ENCODE measurements around the gene IL21.
"Not testable (repeated sequence)": the region's sequence is repeated elsewhere in the genome, so short reads cannot be mapped to it uniquely, and the experiment has no call there.

The IL21 gene

GRCh38 chr4:122621016-122621507 is at the start of gene IL21:
IL21 (minus strand) TSS chr4:122621066; CDS start chr4:122621011, 55 bp downstream.
- no peak for DNase-seq

DNA sequence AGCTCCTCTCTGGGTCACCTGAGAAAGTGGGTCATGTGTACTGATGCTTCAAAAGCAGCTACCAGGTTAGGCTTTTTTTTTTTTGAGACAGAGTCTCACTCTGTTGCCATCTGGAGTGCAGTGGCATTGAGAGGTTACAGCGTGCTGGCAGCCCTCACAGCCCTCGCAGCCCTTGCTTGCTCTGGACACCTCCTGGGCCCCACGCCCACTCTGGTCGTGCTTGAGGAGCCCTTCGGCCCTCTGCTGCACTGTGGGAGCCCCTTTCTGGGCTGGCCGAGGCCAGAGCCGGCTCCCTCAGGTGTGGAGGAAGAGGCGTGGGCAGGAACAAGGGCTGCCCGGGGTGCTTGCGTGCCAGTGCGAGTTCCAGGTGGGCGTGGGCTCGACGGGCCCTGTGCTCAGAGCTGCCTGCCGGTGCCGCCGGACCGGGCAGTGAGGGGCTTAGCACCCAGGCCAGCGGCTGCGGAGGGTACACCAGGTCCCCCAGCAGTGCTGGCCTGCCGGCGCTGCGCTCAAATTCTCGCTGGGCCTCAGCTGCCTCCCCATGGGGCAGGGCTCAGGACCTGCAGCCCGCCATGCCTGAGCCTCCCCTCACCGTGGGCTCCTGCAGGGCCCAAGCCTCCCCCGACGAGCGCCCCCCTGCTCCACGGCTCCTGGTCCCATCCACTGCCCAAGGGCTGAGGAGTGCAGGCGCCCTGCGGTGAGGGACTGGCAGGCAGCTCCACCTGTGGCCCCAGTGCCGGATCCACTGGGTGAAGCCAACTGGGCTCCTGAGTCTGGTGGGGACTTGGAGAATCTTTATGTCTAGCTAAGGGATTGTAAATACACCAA is 49.3 kb upstream of the IL21 start:
- no peak for DNase-seq

DNA sequence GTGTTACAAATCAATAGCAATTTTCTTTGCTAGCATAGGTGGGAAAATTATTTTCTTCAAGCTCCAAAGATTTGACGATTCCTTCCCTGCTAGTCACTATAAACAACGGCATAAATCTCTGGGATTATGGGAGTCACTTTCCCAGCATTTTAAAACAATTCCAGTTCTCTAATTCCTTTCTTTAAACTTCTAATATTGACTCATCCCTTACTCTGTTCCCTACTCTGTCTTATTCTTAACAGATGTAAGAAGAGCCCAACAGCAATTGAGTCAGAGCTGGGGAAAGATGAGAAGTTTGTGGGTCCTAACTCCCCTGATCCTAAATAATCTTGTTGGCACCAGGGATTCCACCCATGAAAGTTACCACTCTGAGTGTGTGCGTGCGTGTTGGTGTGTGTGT is 47.4 kb upstream of the IL21 start:
- DNase-seq = no peak

DNA sequence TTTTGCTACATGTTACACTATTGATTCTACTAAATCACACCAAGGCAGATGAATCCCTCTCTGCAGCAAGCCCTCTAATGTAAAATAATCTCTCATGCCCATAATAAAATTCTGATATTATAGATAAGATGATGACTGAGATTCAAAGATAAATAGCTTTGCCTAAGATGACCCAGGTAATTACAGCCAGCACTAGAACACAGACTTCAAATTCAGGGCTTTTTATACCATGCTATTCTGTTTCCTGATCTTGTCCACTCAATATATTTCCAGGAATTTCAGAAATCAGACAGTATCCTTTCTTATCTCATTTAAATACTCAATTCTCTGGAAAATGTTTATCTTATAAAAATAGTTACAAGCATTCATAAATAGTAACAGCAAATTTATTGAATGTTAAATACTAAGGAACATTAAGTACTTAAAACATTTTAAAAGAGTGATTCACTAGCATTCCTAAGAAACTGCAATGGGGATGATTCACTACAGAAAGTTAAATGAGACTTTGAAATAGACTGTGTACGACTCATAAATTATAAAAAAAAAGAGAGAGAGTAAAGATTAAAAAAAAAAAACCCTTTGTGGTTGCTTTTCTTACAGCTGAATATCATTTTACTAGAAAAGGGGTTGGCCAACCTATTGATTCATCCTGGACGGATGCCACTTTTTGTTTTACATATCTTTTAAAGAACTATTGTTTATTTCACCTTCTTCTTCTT is 45.8 kb upstream of the IL21 start:
- no peak for DNase-seq

GRCh38 chr4:122665161-122665929 is 44.5 kb upstream of the IL21 start:
- no peak for DNase-seq

DNA sequence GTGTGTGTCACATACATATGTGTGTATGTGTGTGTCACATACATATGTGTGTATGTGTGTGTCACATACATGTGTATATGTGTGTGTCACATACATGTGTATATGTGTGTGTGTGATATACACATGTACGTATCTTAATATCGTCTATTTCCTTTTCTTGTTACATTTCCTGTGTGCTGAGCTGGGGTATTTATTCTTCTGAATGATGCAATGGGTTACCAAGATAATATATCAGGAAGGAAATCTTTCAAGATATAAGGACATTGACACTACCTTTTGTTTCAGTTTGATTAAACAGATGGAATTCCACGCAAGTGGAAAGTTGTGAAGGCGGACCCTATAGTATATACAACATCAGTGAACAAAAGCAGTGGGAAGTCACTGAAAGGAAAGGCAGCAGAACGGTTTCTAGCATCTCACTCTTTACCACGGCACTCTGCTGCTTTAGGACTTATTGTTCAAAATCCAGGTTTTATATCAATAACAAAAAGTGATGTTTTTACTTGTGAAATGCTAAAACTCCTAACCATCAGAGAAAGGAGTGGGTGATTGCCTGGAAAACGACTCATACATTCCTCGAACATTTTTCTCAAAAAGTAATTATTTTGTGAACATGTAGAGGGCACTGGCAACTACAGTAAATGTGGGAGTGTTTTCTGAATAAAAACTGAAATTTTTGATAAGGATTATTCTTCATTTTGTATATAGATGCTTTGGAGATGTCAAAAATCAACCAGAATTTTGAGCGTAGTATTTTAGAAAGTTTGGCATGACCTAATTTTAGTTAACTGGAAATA is 43.1 kb upstream of the IL21 start:
- DNase-seq = no peak

DNA sequence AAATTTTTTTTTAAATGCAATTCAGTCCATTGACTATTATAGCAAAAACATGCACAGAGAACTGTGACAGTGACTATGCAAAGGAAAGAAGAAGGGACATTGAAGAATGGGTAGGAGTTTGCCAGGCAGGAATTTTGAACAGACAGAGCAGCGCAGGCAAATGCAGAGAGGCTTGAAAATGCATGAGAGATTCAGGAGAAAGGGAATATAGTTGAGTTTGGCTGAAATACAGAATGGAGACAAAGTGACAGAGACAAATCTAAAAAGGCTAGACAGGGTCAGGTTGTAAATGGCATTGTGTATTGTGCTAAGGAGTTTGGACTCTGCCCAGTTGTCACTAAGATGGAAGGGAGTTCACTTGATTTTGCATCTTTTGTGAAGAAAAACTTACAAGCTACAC is 42.4 kb upstream of the IL21 start:
- DNase-seq = no peak

DNA sequence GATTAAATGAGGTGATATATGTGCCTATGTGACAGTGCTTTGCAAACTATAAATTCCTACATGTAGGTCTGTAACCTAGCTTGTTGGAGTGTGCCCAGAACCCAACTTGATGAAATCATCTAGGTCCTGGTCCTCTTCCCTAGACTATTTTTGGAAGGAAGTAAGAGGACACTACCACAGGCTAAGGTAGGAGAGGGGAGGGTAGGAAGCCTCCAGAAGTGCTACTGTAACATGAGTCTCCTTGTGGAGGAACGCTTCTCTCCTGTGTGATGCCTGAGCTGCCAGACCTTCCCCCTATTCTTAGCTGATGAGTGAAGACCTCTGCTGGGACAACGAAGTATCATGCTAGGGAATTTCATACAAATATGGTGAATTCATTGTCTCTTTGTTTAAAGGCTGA is 41.8 kb upstream of the IL21 start:
- DNase-seq = no peak

DNA sequence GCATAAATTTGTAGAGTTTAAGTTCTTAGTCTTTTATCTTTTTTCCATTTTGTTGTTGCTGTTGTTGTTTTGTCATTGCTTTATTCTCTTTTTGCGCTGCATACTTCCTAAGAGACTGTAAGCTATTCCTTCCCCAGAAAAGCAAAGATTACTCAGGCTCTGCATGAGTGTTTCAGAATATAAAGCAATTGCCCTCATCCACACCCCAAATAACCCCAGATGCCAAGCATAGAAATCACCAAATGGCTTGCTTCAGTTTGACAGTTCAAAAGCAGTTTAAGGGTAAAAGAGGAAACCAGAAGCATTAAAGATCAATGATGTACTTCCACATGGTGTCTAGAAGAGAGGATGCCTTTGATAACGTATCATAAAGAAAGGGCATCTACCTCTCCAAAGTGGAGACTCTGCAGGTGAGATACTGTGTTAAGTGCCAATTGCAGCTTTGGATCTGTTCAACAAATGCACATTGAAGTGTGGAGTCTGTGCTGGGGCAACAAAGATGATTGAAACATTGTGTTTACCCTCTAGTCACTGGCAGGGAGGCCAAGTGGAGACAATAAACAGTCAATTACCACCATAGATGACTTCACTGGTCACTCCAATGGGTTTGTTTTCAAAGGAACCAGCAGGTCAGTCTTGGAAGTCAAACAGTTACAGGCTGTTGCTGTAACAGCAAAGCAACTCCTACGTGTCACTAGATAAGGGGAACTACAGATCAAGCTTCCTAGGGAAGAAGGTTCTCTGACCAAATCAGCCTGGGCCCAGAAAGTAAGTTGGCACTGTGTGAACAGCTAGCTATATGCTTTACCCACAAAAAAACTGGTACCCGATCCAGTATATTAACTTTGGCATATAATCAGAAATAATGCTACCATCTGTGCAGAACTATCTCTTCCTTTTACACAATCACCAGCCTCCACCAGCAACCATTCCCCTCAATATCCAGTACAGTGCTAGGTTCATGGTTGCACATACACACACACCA is 40.6 kb upstream of the IL21 start:
- no peak for DNase-seq

DNA sequence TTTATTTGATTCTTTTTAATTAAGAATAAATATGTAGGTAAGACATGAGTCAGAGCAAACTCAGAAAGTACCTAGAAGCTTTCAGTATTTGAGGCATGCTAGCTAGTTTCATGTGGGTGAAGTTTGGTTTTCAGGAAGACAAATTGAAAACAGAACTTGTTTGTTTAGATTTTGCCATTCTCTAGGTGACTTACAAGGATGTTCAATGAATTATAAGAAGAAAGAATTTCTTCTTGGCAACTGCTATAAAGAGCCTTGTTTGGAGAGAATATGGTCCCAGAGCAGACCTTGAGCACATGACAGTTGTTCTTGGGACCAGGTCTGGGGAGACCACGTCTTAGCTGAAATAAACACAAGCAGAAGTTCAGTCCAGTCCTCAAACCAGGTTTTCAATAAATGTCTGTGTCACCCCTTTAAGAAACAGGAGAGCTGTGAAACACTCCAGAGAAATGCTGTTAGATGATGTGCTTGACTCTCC is 38.0 kb upstream of the IL21 start:
- DNase-seq = no peak

DNA sequence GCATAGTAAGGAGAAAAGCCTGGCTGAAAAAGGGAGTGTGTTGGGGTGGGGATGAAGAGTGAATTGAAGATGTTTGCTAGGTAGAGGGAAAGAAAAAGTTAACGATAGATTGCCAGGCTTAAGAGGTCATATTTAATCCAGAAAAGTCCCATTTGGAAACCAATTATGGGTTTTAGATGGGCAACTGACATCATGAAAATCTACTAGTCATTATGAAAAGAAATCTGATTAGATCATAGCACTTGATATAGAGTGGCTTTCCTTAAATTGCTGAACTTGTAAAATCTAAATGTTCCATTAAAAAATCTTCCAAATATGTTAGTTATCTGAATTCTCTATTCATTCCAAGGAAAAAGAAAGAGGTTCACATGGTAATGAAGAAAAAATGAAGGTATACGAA is 37.5 kb upstream of the IL21 start:
- no peak for DNase-seq

- no peak for DNase-seq
These were observed 36.7 kb upstream of the IL21 start for GRCh38 chr4:122657553-122657952.

GRCh38 chr4:122656583-122656982 is 35.7 kb upstream of the IL21 start:
- not testable (repeated sequence) for DNase-seq

GRCh38 chr4:122652379-122652778 is 31.5 kb upstream of the IL21 start:
- DNase-seq = no peak

DNA sequence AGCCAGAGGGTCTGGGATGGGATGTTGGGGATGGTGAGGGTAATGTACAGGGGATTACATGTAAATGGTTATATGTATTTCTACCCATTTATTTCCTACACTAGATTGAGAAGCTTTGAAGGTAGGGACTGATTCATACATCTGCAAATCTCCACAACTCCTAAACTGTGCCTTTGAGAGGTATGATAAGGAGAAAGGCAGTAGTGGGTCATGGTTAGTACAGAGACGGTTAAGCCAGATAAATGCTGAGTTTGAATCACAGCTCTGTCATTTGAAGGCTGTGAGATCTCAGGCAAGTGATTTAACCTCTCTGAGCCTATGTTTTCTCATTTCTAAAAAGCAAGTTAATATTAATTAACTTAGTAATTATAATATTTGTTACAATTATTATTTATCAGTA is 29.3 kb upstream of the IL21 start:
- no peak for DNase-seq

GRCh38 chr4:122647656-122648055 is 26.8 kb upstream of the IL21 start:
- no peak for DNase-seq

- no peak for DNase-seq
These were observed 22.4 kb upstream of the IL21 start for GRCh38 chr4:122643257-122643656.

DNA sequence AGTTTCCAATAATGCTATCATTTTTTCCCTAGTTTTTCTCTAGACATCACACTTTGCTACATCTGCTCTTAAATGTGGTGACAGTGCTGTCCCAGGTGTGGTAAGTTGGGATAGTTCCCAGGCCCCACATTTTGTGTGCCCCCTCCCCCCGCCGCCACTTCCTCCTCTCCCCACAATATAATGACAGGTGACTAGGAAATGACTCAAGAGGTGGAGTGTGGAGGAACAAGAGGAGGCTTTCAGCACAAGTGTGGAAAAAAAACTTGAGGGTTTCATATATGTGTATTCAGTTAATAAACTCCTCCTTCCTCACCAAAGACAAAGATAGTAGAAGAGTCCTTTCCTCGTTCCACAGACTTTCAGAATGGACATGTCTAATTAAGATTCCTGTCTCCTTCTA is 18.3 kb upstream of the IL21 start:
- DNase-seq = no peak

DNA sequence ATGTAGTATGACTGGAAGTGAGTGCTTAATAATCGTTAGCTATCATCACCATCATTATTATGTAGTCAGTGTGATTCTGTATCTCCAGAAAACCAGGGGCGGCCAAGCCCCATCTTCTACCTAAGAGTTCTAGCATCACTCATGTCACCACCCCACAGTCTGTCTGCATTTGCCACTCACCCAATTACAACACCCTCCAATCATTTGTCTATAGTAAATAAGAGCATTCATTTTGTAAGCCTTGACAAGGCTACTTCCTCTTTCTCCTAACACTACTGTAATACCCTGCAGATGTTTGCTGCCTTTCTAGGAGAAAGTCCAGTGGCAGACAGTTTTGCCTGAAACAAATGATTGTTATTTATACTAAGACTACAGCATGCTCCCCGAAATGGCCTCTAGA is 15.8 kb upstream of the IL21 start:
- DNase-seq = no peak

DNA sequence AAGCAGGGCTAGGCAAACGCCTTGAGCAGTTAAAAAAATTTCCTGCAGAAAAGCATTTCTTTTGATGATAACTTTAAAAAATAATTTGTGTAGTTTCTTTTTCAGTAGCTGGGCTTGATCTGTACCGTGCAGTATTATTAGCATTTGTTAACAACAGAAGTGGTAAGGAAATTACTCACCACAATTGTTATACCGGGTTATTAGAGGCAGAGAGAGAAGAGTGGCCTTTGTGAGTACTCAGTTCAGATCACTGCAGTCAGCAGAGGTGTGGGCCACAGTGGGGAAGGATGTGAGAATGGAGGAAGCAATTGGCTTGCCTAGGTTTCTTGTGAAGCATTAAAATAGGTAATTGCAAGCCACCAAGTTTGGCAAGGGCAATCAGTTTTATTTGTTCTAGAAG is 14.3 kb upstream of the IL21 start:
- no peak for DNase-seq

DNA sequence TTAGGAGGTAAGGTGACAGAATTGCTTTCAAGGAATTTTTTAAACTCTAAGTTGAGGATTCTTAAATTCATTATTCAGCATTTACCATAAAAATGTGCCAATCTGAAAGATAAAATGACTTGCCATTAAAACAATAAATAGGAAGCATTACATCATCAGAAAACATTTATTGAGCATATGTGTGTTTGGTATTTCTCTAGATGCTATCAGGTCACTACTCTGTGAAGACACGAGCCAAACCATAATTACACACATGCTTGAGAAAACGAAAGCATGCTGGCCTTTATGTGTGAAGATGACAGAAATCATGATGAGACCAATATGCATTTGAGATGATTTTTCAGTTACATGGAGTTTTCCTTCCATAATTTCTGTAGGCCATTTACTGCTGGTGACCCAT is 12.3 kb upstream of the IL21 start:
- DNase-seq = no peak

Data from SHP77 (cell line).